ENCODE data around the gene CYB5B.

CYB5B gene, protein sequence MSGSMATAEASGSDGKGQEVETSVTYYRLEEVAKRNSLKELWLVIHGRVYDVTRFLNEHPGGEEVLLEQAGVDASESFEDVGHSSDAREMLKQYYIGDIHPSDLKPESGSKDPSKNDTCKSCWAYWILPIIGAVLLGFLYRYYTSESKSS

DNA sequence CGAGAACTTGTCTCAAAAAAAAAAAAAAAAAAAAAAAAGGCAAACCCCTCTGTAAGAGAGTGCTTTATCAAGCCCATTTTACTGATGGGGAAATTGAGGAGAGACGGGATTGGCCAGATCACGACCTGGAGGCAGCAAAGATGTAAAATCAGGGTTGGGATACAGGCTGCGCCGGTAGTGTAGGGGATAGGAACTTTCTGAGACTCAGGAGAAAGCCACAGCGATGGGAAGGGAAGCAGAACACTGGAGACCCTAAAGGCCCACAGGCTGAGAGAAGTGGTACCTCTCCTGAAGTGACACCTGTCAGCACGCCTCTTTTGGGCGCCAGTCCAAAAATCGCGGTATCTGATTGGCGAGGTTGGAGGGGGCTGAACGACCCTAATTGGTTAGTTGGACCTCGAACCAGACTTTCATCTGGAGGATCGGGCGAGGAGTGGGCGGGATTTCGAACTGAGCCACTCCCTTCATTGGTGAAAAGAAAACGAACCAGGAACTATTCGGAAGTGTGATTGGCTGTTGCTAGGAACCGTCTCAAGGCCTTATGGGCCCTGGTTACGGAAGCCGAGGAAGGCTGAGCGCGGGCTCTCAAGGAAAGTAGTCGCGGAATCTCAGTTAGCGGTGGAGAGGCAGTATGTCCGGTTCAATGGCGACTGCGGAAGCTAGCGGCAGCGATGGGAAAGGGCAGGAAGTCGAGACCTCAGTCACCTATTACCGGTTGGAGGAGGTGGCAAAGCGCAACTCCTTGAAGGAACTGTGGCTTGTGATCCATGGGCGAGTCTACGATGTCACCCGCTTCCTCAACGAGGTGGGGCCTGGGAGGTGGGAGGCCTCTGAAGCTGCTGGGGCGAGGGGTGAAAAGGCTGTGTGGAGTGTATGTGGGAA is at the start of gene CYB5B:
Gene CYB5B, plus strand, starts transcription at position 567 of the 882 bp plus-strand sequence. Its CDS starts 65 bp downstream, at position 632.
- DNase-seq = peak; percentile 97 to 98

DNA sequence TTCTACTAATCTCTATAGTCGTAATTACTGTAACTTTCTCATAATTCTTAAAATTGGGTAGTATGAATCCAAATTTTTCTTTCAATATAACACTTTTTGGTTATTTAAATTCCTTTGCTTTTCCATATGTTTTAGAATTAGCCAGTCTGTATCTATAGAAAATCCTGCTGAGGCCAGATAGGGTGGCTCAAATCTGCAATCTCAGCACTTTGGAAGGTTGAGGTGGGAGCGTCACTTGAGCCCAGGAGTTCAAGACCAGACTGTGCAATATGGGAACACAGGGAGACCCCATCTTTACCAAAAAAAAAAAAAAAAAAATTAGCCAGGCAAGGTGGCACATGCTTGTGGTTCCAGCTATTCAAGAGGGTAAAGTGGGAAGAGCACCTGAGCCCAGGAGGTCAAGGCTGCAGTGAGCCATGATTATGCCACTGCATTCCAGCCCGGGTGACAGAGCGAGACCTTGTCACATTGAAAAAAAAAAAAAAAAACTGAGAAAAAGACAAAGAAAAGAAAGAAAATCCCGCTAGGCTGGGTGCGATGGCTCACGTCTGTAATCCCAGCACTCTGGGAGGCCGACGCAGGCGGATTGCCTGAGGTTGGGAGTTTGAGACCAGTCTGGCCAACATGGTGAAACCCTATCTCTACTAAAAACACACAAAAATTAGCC is 47.9 kb upstream of the CYB5B start:
- DNase-seq = no peak

DNA sequence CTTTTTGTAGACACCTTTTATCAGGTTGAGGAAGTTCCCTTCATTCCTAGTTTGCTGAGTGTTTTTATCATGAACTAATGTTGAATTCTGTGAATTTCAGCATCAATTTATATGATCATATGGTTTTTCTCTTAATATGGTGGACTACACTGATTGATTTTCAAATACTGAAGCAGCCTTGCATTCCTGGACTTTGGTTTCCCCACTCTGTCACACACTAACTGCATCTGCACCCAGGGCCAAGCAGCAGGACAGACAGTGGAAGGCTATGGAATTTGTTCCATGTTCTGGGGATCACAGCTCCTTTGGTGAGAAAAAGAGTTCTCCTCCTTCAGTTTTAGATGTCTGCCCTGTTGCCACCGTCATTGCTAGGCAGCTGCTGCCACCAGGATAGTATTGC is 46.4 kb upstream of the CYB5B start:
- no peak for DNase-seq

DNA sequence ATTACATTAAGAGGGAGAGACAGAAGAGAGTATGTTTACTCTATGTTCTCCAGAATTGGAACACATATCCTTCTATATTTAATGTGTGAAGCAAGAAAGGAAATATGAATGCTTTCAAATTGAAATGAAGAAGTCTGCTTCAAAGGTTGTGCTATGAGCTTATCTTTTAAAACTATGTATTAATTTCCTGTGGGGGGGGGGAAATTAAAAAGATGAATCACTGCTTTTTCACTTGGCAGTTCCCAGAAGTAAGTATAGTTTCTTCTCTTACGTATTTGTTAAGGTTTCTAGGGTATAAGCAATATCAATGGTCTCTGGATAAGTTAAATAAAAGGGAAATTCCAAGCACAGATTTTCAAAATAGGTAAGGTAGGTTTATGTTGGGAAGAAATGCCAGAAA is 45.7 kb upstream of the CYB5B start:
- no peak for DNase-seq

DNA sequence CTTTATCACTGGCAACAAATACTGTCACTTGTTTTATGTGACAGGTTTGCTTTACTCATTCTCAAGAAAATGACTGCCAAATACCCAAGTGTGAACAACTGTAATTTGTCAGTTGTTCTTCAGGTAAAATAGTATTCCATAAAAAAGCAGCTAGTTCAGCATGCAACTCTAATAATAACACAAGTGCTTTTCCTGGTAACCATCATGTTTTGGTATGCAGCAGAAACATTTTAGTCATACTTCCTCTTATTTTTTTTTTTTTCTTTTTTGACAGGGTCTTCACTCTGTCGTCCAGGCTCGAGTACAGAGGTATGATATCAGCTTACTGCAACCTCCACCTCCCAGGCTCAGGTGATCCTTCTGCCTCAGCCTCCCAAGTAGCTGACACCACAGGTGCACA is 43.2 kb upstream of the CYB5B start:
- DNase-seq = no peak

DNA sequence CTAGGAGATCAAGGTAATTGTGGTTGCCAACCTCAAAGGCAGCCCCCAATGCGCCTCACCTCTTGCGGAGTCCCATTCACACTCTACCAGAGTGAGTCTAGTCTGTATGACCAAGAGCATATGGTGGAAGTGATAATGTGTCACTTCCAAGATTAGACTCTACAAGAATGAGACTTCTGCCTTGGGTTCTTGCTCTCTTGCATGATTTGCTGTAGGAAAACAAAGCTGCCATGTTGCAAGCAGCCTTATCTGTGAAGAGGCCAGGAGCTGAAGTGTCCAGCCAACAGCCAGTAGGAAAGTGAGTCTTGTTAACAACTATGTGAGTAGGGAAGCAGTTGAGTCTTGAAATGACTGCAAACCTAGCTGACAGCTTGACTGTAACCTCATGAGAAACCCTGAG is 42.0 kb upstream of the CYB5B start:
- no peak for DNase-seq

DNA sequence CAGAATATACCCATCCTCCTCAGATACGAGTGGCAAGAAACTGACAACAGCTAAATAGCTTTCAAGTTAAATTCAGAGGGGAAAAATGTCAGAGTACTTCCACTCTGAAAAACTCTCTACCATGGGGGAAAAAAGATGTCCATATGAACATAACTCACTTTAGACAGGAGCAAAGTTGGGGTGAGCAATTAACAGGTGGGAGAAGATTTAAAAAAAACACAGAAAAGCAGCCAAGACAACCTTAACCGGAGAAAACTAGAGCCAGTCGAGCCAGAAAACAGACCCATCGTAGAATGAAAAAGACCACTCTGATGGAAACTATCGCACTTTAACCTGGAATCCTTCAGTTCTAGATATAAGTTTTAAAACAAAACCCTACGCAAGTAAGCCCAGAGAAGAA is 39.4 kb upstream of the CYB5B start:
- no peak for DNase-seq

DNA sequence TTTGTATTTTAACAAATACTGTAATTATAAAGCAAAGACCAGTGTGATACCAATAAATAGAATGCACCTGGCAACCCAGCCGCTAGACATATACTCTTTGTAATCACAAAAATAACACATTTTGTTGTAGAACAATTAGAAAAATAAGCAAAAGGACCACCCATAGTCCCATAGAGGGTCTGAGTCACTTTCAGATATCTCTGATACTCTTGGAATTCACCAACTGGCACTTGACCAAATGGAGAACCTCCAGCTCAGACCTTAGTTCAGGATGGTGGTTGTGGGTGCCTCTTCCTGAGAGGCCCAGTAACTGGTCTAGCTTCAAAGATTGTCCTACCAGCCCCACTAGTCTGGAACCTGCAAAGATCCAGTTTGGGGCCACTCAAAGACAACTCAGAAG is 37.8 kb upstream of the CYB5B start:
- DNase-seq = no peak

DNA sequence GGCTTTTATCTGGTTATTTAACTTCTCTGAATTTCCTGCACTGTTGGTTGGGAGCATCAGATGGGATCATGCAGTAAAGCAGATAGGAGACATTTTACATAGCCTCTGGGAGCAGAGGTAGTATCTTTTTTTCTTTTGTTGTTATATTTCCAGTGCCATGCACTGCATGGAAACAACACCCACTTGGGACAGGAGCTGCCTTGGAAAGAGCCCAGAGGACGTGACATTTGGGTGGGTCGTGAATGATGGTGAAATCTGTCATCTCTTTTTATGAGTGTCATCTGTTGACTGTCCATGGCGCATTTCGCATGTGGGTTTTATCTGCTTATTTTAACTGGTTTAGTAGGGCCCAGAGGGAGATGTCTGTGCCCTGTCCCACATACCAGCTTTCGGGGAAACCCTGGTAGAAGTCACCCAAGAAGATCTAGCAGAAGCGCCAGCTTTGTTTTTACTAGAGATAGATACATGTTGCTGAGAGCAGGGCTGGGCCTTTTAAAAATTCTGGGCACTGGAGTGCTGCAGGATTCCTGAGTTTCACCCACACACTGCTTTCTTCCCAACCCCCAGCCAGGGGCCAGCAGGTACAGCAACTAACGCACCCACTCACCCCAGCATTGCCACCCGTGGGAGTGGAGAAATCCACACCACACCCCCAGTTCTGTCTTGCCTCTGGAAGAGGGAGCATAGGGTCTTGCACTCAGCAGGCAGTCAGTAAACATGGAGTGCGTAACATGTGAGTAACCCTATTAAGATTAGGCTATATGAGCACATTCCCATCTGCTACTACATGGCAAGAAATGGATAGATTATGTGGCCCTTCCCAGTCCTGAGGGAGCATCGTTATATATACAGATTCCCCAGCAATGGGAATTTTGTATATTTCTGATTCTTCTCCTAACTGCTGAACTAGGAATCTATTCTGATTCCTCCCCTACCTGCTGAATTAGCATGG is 30.2 kb upstream of the CYB5B start:
- DNase-seq = no peak

DNA sequence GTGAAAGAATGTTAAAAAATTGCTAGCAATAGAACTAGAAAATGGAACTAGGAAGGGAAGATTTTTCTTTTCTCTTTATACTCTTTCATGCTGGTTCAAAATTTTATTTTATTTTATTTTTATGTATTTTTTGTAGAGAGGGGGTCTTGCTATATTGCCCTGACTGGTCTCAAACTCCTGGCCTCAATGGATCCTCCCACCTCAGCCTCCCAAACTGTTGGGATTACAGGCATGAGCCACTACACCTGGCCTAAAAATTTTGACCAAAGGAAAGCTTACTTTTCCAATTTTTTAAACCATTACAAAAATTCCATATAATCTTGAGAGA is 28.6 kb upstream of the CYB5B start:
- DNase-seq = no peak

DNA sequence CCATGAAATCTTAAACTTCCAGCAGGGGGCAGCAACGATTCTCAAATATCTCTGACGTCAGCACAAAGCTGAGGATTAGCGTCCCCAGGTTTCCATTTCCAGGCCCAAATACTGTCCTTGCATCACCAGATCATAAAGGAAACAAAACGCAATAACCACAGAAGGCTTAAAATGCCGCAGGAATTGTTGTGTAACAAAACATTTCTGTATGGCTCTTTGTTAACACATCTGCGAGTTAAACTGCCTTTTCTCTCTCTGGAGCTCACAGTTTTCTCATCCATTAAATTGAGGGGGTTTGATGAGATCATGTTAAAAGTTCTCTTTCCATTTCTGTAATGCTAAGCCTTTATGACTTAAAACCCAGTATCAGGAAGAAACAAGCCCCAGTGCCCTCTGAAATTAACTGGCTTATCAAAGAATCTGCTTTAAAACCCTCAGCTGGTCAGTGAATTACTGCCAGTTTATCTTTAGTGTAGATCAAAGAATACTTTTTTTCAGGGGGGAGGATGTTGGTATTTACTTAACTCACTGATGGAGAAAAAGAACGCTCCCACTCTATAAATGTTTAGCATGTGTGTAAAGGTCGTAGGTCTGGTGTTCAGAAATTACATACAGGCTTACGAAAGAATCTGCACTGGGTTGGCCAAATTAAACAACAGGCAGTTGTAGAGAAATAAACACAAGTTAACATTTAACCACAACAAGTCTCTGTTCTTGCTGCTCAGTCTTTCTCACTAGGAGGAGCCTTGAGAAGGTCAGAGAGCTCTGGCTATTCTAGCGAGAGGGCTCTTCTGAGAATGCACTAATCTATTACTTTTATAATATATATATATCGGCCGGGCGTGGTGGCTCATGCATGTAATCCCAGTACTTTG is 28.0 kb upstream of the CYB5B start:
- DNase-seq = peak; percentile 88 to 99

DNA sequence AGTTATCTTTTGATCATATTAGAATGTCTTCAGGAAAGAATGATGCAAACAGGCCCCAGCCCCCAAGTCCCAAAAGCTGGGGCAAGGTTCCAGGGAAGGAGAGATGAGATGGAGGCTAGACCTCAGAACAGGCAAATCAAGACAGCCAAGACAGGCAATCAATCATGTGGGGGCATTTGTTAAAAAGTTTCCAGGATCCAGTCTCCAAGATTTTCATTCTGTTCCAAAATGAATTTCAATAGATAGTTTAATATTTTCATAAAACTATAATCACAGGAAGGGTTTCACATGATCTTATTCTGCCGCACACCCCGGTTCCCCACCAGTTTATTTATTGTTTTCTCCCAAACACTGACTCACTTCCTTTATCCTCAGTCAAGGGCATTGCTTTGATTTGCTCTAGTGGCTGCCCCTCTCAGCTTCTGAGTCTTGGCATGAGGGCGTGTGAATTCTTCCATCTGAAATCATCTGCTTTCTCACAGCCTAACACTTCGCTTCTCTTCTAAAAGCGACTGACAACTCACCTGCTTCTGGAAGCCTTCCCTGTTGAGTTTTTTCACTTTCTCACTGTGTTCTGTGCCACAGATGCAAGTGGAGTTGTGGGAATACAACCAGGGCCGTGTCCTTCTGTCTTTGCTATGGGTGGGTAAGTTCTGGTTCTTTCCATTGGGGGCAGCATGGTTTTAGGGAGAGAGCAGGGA is 26.4 kb upstream of the CYB5B start:
- peak in 1 of 2 donors; percentile 40 for DNase-seq

DNA sequence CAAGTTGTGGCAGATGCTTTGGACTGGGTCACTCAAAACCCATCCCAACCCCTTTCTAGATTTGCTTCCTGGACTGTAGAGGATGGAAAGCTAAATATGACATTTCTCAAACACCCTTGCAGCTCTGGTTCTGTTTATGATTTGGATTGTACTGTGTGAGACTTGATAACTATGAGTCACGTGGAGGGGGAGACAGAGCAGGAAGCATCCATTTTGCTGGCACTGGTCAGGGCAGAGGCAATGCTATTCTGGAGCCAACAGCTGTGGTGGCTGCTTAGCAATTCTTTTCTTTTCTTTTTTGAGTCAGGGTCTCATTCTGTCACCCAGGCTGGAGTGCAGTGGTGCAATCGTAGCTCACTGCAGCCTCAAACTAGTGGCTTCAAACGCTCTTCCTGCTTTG is 25.1 kb upstream of the CYB5B start:
- no peak for DNase-seq

DNA sequence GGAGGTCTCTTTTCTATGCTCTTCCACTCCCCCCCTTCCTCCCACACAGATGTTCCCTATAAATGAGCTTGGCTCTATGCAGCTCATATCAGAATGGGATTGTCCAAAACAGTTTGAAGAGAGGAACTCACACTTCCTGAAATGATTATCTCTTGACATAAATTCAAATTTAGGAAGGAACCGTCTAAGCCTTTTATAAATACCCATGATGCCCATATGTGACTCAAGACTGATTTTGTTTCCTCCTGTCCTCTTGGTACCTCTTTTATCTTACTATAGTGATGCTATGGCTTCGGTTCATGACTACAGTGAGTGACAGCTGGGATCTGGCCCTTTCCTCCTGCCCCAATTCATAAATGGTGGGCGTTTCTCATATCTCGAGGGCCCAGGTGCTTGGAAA is 22.0 kb upstream of the CYB5B start:
- peak; percentile 68 to 70 for DNase-seq

DNA sequence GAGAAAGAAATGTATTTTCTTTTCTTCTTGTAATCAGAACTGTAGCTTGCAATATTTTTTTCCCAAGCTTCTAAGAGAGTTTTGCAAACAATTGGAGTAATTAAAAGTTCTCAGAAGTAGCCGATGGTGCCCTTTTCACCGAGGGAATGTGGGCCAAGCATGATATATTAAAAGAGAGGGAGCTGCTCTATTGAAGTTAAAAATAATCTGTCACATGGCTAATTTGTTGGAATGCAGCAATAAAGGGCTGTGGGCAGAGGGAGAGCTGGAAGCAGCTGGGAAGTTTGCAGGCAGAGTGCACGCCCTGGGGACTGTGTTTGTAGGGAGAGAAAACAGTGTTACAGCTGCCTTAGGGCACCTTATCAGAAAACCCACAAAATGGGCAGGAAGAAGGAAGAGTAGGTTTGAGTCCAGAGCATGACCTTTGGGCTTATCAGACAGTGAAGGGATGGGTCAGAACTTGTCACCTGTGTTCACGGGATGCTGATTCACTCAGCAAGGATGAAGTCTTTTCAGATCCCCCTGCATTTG is 20.1 kb upstream of the CYB5B start:
- DNase-seq = no peak

DNA sequence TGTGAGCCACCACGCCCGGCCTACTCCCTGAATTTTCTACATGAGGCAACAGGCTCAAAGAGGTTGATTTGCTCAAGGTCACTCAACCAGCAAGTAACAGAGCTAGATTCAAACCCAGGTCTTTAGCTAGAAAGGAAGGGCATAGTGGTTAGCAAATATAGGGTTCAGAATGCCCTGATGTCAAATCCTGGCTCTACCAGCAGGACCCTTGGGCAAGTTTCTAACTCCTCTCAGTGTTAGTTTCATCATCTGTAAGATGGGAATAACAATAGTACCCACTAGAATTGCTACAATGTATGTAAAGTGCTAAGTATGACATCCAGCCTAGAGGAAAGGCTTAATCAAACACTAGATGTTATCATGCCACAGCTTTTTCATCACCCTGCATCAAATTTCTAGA is 19.1 kb upstream of the CYB5B start:
- DNase-seq = no peak

DNA sequence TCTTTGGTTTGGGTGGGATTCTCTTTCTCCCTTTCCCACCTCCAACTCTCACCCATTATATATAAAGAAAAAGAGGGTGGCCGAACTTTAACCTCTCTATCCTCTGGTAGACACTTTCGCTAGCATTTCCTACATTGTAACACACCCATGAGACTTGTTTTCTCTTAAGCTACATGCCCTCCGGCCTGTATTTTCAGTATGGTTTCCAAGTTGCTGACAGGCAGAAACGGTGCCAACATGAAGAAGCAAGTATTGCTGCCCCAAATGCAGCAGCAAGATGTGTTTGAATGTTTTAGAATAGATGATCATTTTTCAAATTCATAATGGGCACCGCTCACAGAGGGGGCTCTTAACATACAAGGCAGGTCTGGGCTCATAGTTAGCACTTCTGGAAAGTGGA is 18.7 kb upstream of the CYB5B start:
- no peak for DNase-seq

DNA sequence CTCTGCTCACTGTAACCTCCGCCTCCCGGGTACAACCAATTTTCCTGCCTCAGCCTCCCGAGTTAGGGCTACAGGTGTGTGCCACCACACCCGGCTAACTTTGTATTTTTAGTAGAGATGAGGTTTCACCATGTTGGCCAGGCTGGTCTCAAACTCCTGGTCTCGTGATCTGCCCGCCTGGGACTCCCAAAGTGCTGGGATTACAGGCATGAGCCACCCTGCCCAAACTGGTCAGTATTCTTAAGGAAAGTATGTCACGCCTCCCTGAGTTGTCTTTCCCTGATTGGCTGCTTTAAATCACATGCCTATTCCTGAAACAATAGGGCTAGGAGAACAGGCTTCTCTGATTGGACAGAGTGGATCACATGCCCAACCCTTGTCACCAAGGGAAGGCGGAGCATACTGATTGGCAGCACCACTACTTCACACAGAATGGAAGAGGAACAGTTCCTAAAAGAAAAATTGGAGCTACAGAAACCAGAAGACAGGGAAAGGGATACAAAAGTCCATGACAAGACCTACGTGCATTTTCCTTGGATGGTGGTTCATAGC is 17.6 kb upstream of the CYB5B start:
- peak in 1 of 2 donors; percentile 19 for DNase-seq

DNA sequence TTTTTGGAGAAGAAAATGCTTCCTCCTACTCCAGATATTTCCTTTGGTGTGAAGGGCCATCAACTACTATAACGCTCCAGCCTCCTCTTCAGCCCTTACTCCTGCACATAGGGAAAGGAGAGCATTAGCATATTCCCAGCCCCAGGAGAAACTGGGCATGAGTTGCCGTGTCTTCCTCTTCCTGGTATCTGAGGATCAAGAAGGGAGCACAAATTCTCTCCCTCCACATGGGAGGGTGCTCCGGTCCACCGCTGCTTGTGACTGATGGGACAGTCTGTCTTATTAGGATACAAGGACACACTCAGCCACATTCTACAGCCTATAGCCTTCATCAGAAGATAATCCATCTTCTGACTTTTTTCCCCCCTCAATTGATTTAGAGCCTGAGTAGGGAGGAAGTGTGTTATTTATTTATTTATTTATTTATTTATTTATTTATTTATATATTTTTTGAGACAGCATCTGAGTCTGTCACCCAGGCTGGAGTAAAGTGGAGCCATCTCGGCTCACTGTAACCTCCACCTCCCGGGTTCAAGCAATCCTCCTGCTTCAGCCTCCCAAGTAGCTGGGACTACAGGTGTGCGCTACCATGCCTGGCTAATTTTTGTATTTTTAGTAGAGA is 16.6 kb upstream of the CYB5B start:
- no peak for DNase-seq

DNA sequence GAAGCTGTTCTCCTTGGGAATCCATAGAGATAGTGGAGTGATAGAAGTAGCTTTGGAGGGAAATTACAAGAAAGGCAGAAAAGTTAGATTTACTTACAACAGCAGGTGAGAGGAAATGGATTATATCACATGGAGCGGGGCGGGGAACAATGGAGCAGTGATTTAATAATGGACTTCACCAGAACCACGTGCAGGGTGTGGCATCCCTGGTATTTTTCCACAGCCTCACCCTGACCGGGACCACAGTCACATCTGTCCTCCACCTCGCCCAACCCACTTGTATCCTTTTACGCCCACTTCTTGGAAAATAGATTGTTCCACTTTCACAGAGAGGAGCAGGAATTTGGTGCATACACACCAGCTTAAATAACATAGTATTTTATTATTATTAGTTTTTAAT is 15.9 kb upstream of the CYB5B start:
- DNase-seq = no peak
